ENCODE data around the gene CALD1.

GRCh38 chr7:134927723-134928122 is 148.3 kb downstream of the CALD1 start:
- TF ChIP-seq POLR2A (IDR thresholded peaks at IDR 0.05; ENCODE audit: low read length) (no peak), GATA1 (IDR thresholded peaks at IDR 0.05; ENCODE audit: low read depth, low read length) (no peak)
